K562 (cell line): Measurements from ENCODE around the gene SDK1. TPM values are rescaled to one million over a fixed set of nuclear protein-coding genes. Genes with fewer than 3 reads are reported as not detected.
"Not testable (repeated sequence)": the region's sequence is repeated elsewhere in the genome, so short reads cannot be mapped to it uniquely, and the experiment has no call there.

ENCODE experiments used
- ATAC-seq: fragments of 200-7000 bp; cut with Tn5 transposase; 3 replicates; pipeline ENCODE4 v1.9.1; 2020; ENCODE audit warnings: moderate library complexity
- BruUV-seq: library from RNA; stranded (reverse); fragments of 400-500 nt; replicated peaks from 2 replicates; lab custom pipeline; 2021; lab: Mats Ljungman, UMichigan
- CTCF ChIA-PET: fragments of 300-600 bp; formaldehyde crosslinking; extraction: SDS; loops from one replicate; lab custom pipeline; 2021; ENCODE audit warnings: low intra/inter-chr PET ratio; lab: Yijun Ruan, JAX
- POLR2A ChIA-PET: fragments of 300-600, 350-650 bp; sonication (Branson Sonifier 250); formaldehyde crosslinking; extraction: SDS; loops from one replicate; lab custom pipeline; 2021; ENCODE audit warnings: antibody characterized with exemption, inconsistent platforms; lab: Yijun Ruan, JAX
- DNase-seq, 4 experiments: peaks; one replicate each; pipeline versions ENCODE4 v3.0.0 to v3.0.0-alpha.2; 2011 to 2018; ENCODE audit warnings: low spot score in 3 of 4, mixed read lengths in 3 of 4; ENCODE audit errors: extremely low read depth in 1 of 4
- FAIRE-seq: peaks from 2 replicates; lab custom pipeline; 2011; peaks lifted over from hg19 to GRCh38; lab: Jason Lieb, UNC
- H2AFZ ChIP-seq: 2 replicates; pipeline ENCODE4 v1.6.0; 2011; ENCODE audit warnings: low read depth, low read length, control low read depth, inconsistent platforms
- H3K27ac ChIP-seq: fragments of 200-600 bp; 3 replicates; pipeline ENCODE4 v1.8.0; 2011; ENCODE audit warnings: low read depth, mild to moderate bottlenecking, control low read depth, inconsistent platforms, low read length, moderate library complexity, mixed read lengths; ENCODE audit errors: extremely low read depth
- H3K27me3 ChIP-seq, 2 experiments: fragments of 300-600 bp in 1 of 2; 2 replicates in 1 of 2; 3 replicates in 1 of 2; pipeline versions ENCODE4 v1.6.0 to v1.8.0; 2011; ENCODE audit warnings: inconsistent platforms in 2 of 2, low read length in 2 of 2, mild to moderate bottlenecking in 1 of 2, mixed read lengths in 1 of 2, moderate library complexity in 1 of 2; ENCODE audit not compliant: control insufficient read depth in 2 of 2, insufficient read depth in 2 of 2
- H3K36me3 ChIP-seq: fragments of 300-600 bp; 3 replicates; pipeline ENCODE4 v1.8.0; 2011; ENCODE audit warnings: mild to moderate bottlenecking, low read length, inconsistent platforms; ENCODE audit not compliant: control insufficient read depth, insufficient read depth
- H3K4me1 ChIP-seq, 2 experiments: fragments of 200-600 bp in 1 of 2; replicated peaks in 1 of 2; 2 replicates in 1 of 2; 3 replicates in 1 of 2; pipeline versions ENCODE4 v1.5.1 to v1.8.0; 2011; ENCODE audit warnings: inconsistent platforms in 2 of 2, low read length in 2 of 2, mild to moderate bottlenecking in 1 of 2, mixed read lengths in 1 of 2, moderate library complexity in 1 of 2; ENCODE audit not compliant: control insufficient read depth in 2 of 2, insufficient read depth in 2 of 2
- H3K4me2 ChIP-seq: 2 replicates; pipeline ENCODE4 v1.6.1; 2011; ENCODE audit warnings: low read length, control low read depth, inconsistent platforms, mixed read lengths; ENCODE audit not compliant: insufficient read depth
- H3K4me3 ChIP-seq: fragments of 200-600 bp; sonication (generic), shearing (Covaris generic); 2 replicates; pipeline ENCODE4 v1.5.1; 2016; ENCODE audit warnings: control low read depth, inconsistent platforms
- H3K79me2 ChIP-seq: fragments of 200-600 bp; 3 replicates; pipeline ENCODE4 v1.8.0; 2011; ENCODE audit warnings: low read length, inconsistent platforms; ENCODE audit not compliant: control insufficient read depth, insufficient read depth
- H3K9ac ChIP-seq, 2 experiments: 2 replicates each; pipeline versions ENCODE4 v1.6.0 to v1.6.1; 2011; ENCODE audit warnings: low read depth in 2 of 2, low read length in 2 of 2, control low read depth in 1 of 2, inconsistent platforms in 1 of 2, mild to moderate bottlenecking in 1 of 2, mixed read lengths in 1 of 2; ENCODE audit not compliant: insufficient read depth in 1 of 2
- H3K9me1 ChIP-seq: one replicate; pipeline ENCODE4 v1.6.0; 2011; ENCODE audit warnings: inconsistent platforms, mild to moderate bottlenecking, low read length, moderate library complexity; ENCODE audit not compliant: control insufficient read depth, insufficient read depth
- H3K9me3 ChIP-seq: replicated peaks from 2 replicates; pipeline ENCODE4 v1.5.1; 2011; ENCODE audit warnings: low read depth, low read length, inconsistent platforms; ENCODE audit not compliant: control insufficient read depth, insufficient read depth
- H4K20me1 ChIP-seq: replicated peaks from 2 replicates; pipeline ENCODE4 v1.6.1; 2011; ENCODE audit warnings: low read length, inconsistent platforms, mixed read lengths; ENCODE audit not compliant: control insufficient read depth, insufficient read depth
- ATF4 ChIP-seq: fragments of 450-650 bp; formaldehyde crosslinking; IDR thresholded peaks from 2 replicates; pipeline ENCODE4 v1.4.0; 2022; ENCODE audit warnings: mild to moderate bottlenecking, moderate library complexity
- GTF2F1 ChIP-seq: IDR thresholded peaks from 2 replicates; pipeline ENCODE4 v1.6.1; 2011; ENCODE audit warnings: low read depth, low read length, improper control_type of control experiment
- MAFG ChIP-seq: fragments of 450-650 bp; conservative IDR thresholded peaks from 2 replicates; pipeline ENCODE4 v1.6.1; 2016; ENCODE audit warnings: missing genetic modification characterization, missing compliant biosample characterization
- NR1H2 ChIP-seq: sonication (generic); formaldehyde crosslinking; IDR thresholded peaks from 2 replicates; pipeline ENCODE4 v1.4.0; 2020; ENCODE audit warnings: mild to moderate bottlenecking, missing genetic modification reagents
- NR3C1 ChIP-seq: sonication (generic); formaldehyde crosslinking; IDR thresholded peaks from 2 replicates; pipeline ENCODE4 v1.8.1; 2022; ENCODE audit warnings: missing genetic modification reagents
- PRPF4 ChIP-seq: fragments of 200-400 bp; formaldehyde crosslinking; IDR thresholded peaks from one replicate; pipeline ENCODE4 v1.6.1; 2017; ENCODE audit warnings: low read length, low read depth, mild to moderate bottlenecking; ENCODE audit not compliant: insufficient read depth, poor library complexity, severe bottlenecking
- SAFB ChIP-seq: fragments of 200-400 bp; formaldehyde crosslinking; IDR thresholded peaks from 2 replicates; pipeline ENCODE4 v1.6.1; 2017; ENCODE audit warnings: low read depth, low read length, borderline replicate concordance
- ZNF175 ChIP-seq: fragments of 200-800 bp; sonication (Bioruptor generic); IDR thresholded peaks from 2 replicates; pipeline ENCODE4 v1.6.1; 2016; ENCODE audit warnings: low read depth, mild to moderate bottlenecking, missing genetic modification characterization, missing compliant biosample characterization
- WGBS: fragments of 100-300 bp; shearing (Covaris generic); methylation state at CpG from one replicate; pipeline ENCODE4 v1.1.6; 2016; ENCODE audit warnings: low coverage, mixed read lengths; ENCODE audit not compliant: insufficient coverage; ENCODE audit errors: missing lambda C conversion rate; 5-methylcytosine and 5-hydroxymethylcytosine counted together
- in situ Hi-C: fragments of 300-500 bp; cut with MboI; formaldehyde crosslinking; loops from 4 replicates; pipeline ENCODE4 v1.15.0; 2018; ENCODE audit warnings: inconsistent platforms, mixed read lengths
- intact Hi-C: fragments of 100-400 bp; cut with micrococcal nuclease; formaldehyde crosslinking; loops from 2 replicates; pipeline ENCODE4 v1.14.2; 2022
- polyA plus RNA-seq, 8 experiments: library from polyadenylated mRNA; depleted of rRNA in 4 of 8; stranded (reverse) in 5 of 8; unstranded in 3 of 8; fragments of >200 nt; fragmentation: Nextera tagmentation in 2 of 8; fragmentation: Illumina TruSeq in 1 of 8; extraction: Ambion mirVana in 2 of 8; extraction: Trizol in 1 of 8; gene quantifications; 2 replicates each; pipeline versions ENCODE4 v1.2.1 to v1.2.3, GENCODE V29; 2011 to 2014; ENCODE audit warnings: inconsistent platforms in 1 of 8, missing spikeins in 1 of 8
- total RNA-seq, 7 experiments: library from RNA; depleted of rRNA in 6 of 7; stranded (reverse); fragments of >200 nt in 6 of 7; fragmentation: Illumina TruSeq in 2 of 7; extraction: Trizol in 2 of 7; gene quantifications; 2 replicates each; pipeline versions ENCODE4 v1.2.1 to v1.2.3, GENCODE V29; 2011 to 2021; ENCODE audit warnings: low replicate concordance in 1 of 7

The SDK1 gene
- total and polyA plus RNA-seq, 9 of the 15 experiments (the other 6 are each of a cell fraction or from before 2014, with no cell fraction given), result 0.16 TPM; not detected in 8

GRCh38 chr7:4235596-4235995 is 934.5 kb downstream of the SDK1 start:
- no peak for DNase-seq
- no peak overlapping the region for H3K4me2 ChIP-seq
- peaks cover 3 to 65% of the 10 kb centered on the region in 2 experiments; a peak in 3 of 5 replicates for H3K27me3 ChIP-seq
- no peaks in the 10 kb centered on the region for H3K9me1 ChIP-seq
- H3K27ac ChIP-seq, result no peak overlapping the region
- no peaks in the 10 kb centered on the region; the same call in 1 of the 2 replicates for H4K20me1 ChIP-seq
- no peak overlapping the region for H3K4me3 ChIP-seq
- POLR2A ChIA-PET, result interaction anchor here (0.6 kb wide), 1 partner anchor 13 kb away, joined by 3 read pairs; no protein-coding TSS in a partner anchor
- no peaks in the 10 kb centered on the region for H3K9me3 ChIP-seq
- no peak for TF ChIP-seq SAFB
- no peak for TF ChIP-seq PRPF4
- no peak for TF ChIP-seq MAFG (tag)
- ATAC-seq, result no peak
- CTCF ChIA-PET, result no interaction called here
- intact Hi-C loops (no loop called here), in situ Hi-C loops (no loop called here)
- no peak overlapping the region for H3K9ac ChIP-seq
- FAIRE-seq, result no peak
- H3K36me3 ChIP-seq, result no peaks in the 10 kb centered on the region
- H3K79me2 ChIP-seq, result no peaks in the 10 kb centered on the region
- no peak overlapping the region for H2AFZ ChIP-seq
- no peaks in the 10 kb centered on the region for H3K4me1 ChIP-seq
- 5% methylated on average over 13 of the region's 14 CpGs for WGBS
- no TSS peak for BruUV-seq

GRCh38 chr7:4236389-4236788 is 935.3 kb downstream of the SDK1 start:
- POLR2A ChIA-PET, result no interaction called here
- Histone ChIP-seq H3K4me1 (no peaks in the 10 kb centered on the region), H3K4me2 (no peak overlapping the region), H3K4me3 (no peak overlapping the region), H3K27me3 (peaks cover 3 to 69% of the 10 kb centered on the region in 2 experiments; a peak in 3 of 5 replicates), H3K27ac (no peak overlapping the region), H3K9me3 (no peaks in the 10 kb centered on the region), H4K20me1 (no peaks in the 10 kb centered on the region; the same call in 1 of the 2 replicates), H3K36me3 (no peaks in the 10 kb centered on the region), H2AFZ (no peak overlapping the region), H3K79me2 (no peaks in the 10 kb centered on the region), H3K9me1 (no peaks in the 10 kb centered on the region), H3K9ac (no peak overlapping the region)
- intact Hi-C loops (no loop called here), in situ Hi-C loops (no loop called here)
- no TSS peak for BruUV-seq
- WGBS, result 2% methylated on average over 12 of the region's 12 CpGs
- no peak for ATAC-seq
- TF ChIP-seq NR3C1 (CRISPR knock-in tag) (no peak), GTF2F1 (no peak), ATF4 (CRISPR knock-in tag) (no peak), ZNF175 (CRISPR knock-in tag) (no peak), NR1H2 (CRISPR knock-in tag) (no peak)
- CTCF ChIA-PET, result no interaction called here
- DNase-seq, result no peak
- FAIRE-seq, result no peak

- H3K9me1 ChIP-seq, ATAC-seq, BruUV-seq, H3K4me2 ChIP-seq, H3K9me3 ChIP-seq, H3K27ac ChIP-seq, POLR2A ChIA-PET, H3K4me1 ChIP-seq, H3K79me2 ChIP-seq, H3K36me3 ChIP-seq, intact Hi-C loops, H3K9ac ChIP-seq, CTCF ChIA-PET, in situ Hi-C loops, H3K4me3 ChIP-seq, DNase-seq, FAIRE-seq, H2AFZ ChIP-seq, H4K20me1 ChIP-seq: not testable (repeated sequence)
- 3% methylated on average over 4 of the region's 5 CpGs for WGBS
- H3K27me3 ChIP-seq, result peaks cover 3 to 73% of the 10 kb centered on the region in 2 experiments; a peak in 3 of 5 replicates
Measured at GRCh38 chr7:4236873-4237272, 935.8 kb downstream of the SDK1 start.
